Loucy (cell line): ENCODE data around the gene CKS2.

Experiments used
- CTCF ChIP-seq: fragments of 200-600 bp; sonication (generic); conservative IDR thresholded peaks from 2 replicates; pipeline ENCODE4 v1.5.1; 2014; ENCODE audit warnings: mild to moderate bottlenecking, antibody characterized with exemption, low read length
- EZH2phosphoT487 ChIP-seq: fragments of 200-600 bp; IDR thresholded peaks from 2 replicates; pipeline ENCODE4 v1.6.1; 2018; ENCODE audit warnings: antibody characterized with exemption, mild to moderate bottlenecking, moderate library complexity, borderline replicate concordance

DNA sequence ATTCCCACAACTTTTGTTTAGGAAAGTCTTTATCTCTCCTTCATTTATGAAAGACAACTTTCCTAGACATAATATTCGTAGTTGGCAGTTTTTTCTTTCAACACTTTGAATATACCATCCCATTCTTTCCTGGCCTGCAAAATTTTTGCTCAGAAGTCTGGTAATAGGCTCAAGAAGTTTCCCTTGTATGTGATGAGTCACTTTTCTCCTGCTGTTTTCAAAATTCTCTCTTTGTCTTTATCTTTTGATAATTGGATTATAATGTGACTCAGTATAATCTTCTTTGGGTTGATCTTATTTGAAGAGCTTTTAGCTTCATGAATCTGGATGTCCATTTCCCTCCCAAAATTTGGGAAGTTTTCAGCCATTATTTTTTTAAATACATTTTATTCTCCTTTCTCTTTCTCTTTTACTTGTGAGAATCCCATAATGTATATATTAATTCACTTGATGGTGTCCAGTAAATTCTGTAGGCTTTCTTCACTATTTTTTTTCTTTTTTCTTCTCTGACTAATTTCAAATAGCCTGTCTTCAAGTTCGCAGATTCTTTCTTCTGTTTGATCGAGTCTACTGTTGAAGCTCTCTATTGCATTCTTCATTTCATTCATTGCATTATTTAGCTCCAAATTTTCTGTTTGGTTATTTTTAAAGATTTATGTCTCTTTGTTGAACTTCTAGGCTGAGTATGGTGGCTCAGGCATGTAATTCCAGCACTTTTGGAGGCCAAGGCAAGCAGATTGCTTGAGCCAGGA, 37.3 kb upstream of the CKS2 start:
- TF ChIP-seq CTCF = no peak
- TF ChIP-seq EZH2phosphoT487 = no peak
